NCI-H345 (cell line): ENCODE measurements around the gene FBXW10B.
"Not testable (repeated sequence)": the region's sequence is repeated elsewhere in the genome, so short reads cannot be mapped to it uniquely, and the experiment has no call there.

ENCODE experiments used
- DNase-seq: peaks from one replicate; lab custom pipeline; 2025; lab: John Stamatoyannopoulos, UW

FBXW10B gene

GRCh38 chr17:15630930-15631453 lies 11.5 kb upstream of the FBXW10B start:
- DNase-seq = not testable (repeated sequence)

GRCh38 chr17:15629991-15630390 lies 10.5 kb upstream of the FBXW10B start:
- DNase-seq = not testable (repeated sequence)

- not testable (repeated sequence) for DNase-seq
Observed at GRCh38 chr17:15623661-15624209, 4.2 kb upstream of the FBXW10B start.

- DNase-seq = not testable (repeated sequence)
Observed at GRCh38 chr17:15623255-15623654, 3.8 kb upstream of the FBXW10B start.

GRCh38 chr17:15622124-15622523 lies 2.6 kb upstream of the FBXW10B start:
- DNase-seq = not testable (repeated sequence)

- DNase-seq = not testable (repeated sequence)
Observed at GRCh38 chr17:15616828-15617227, 2.7 kb downstream of the FBXW10B start.

GRCh38 chr17:15615850-15616249 lies 3.7 kb downstream of the FBXW10B start:
- DNase-seq = not testable (repeated sequence)

- DNase-seq = not testable (repeated sequence)
Observed at GRCh38 chr17:15613111-15613510, 6.4 kb downstream of the FBXW10B start.

- DNase-seq = not testable (repeated sequence)
Observed at GRCh38 chr17:15592960-15593359, 26.5 kb downstream of the FBXW10B start.

GRCh38 chr17:15591986-15592385 lies 27.5 kb downstream of the FBXW10B start:
- DNase-seq = not testable (repeated sequence)

- not testable (repeated sequence) for DNase-seq
Observed at GRCh38 chr17:15590844-15591243, 28.7 kb downstream of the FBXW10B start.

GRCh38 chr17:15589544-15590536 lies 29.7 kb downstream of the FBXW10B start:
- DNase-seq = not testable (repeated sequence)

- peak; percentile 36 for DNase-seq
Observed at GRCh38 chr17:15588017-15588416, 31.5 kb downstream of the FBXW10B start.

GRCh38 chr17:15583313-15583712 lies 36.2 kb downstream of the FBXW10B start:
- DNase-seq = not testable (repeated sequence)

GRCh38 chr17:15581462-15581861 lies 38.0 kb downstream of the FBXW10B start:
- DNase-seq = not testable (repeated sequence)

- not testable (repeated sequence) for DNase-seq
Observed at GRCh38 chr17:15576848-15577247, 42.7 kb downstream of the FBXW10B start.

- not testable (repeated sequence) for DNase-seq
Observed at GRCh38 chr17:15574660-15575059, 44.8 kb downstream of the FBXW10B start.

- not testable (repeated sequence) for DNase-seq
Observed at GRCh38 chr17:15573870-15574269, 45.6 kb downstream of the FBXW10B start.
